ENCODE results near the gene NEB.
"Not testable (repeated sequence)": the region's sequence is repeated elsewhere in the genome, so short reads cannot be mapped to it uniquely, and the experiment has no call there.

The NEB gene

GRCh38 chr2:151651274-151651673 lies 83.0 kb downstream of the NEB start:
- DNase-seq (ENCODE audit: low spot score), result no peak

- no peak for DNase-seq (ENCODE audit: low spot score)
These were observed 83.8 kb downstream of the NEB start for GRCh38 chr2:151650456-151650855.

- DNase-seq (ENCODE audit: low spot score), result no peak
These were observed 84.3 kb downstream of the NEB start for GRCh38 chr2:151649966-151650365.

- no peak for DNase-seq (ENCODE audit: low spot score)
These were observed 84.9 kb downstream of the NEB start for GRCh38 chr2:151649400-151649799.

- DNase-seq (ENCODE audit: low spot score), result not testable (repeated sequence)
These were observed 87.8 kb downstream of the NEB start for GRCh38 chr2:151646512-151646911.

GRCh38 chr2:151644580-151644979 lies 89.7 kb downstream of the NEB start:
- DNase-seq (ENCODE audit: low spot score), result no peak

- DNase-seq (ENCODE audit: low spot score), result not testable (repeated sequence)
These were observed 92.4 kb downstream of the NEB start for GRCh38 chr2:151641895-151642294.

- DNase-seq (ENCODE audit: low spot score), result no peak
These were observed 94.2 kb downstream of the NEB start for GRCh38 chr2:151640087-151640486.

- no peak for DNase-seq (ENCODE audit: low spot score)
These were observed 95.3 kb downstream of the NEB start for GRCh38 chr2:151638990-151639389.

- DNase-seq (ENCODE audit: low spot score), result no peak
These were observed 95.9 kb downstream of the NEB start for GRCh38 chr2:151638191-151638933.

- no peak for DNase-seq (ENCODE audit: low spot score)
These were observed 97.0 kb downstream of the NEB start for GRCh38 chr2:151637271-151637781.

- DNase-seq (ENCODE audit: low spot score), result no peak
These were observed 99.4 kb downstream of the NEB start for GRCh38 chr2:151634736-151635467.

- DNase-seq (ENCODE audit: low spot score), result no peak
These were observed 101.2 kb downstream of the NEB start for GRCh38 chr2:151632993-151633565.

- no peak for DNase-seq (ENCODE audit: low spot score)
These were observed 103.9 kb downstream of the NEB start for GRCh38 chr2:151630372-151630771.

- no peak for DNase-seq (ENCODE audit: low spot score)
These were observed 106.9 kb downstream of the NEB start for GRCh38 chr2:151627353-151627752.

- DNase-seq (ENCODE audit: low spot score), result no peak
These were observed 110.0 kb downstream of the NEB start for GRCh38 chr2:151624271-151624670.

GRCh38 chr2:151623631-151624030 lies 110.6 kb downstream of the NEB start:
- DNase-seq (ENCODE audit: low spot score), result no peak

GRCh38 chr2:151620761-151621160 lies 113.5 kb downstream of the NEB start:
- DNase-seq (ENCODE audit: low spot score), result no peak

GRCh38 chr2:151619337-151619989 lies 114.8 kb downstream of the NEB start:
- no peak for DNase-seq (ENCODE audit: low spot score)

GRCh38 chr2:151616760-151617339 lies 117.4 kb downstream of the NEB start:
- DNase-seq (ENCODE audit: low spot score), result no peak

- DNase-seq (ENCODE audit: low spot score), result no peak
These were observed 119.5 kb downstream of the NEB start for GRCh38 chr2:151614606-151615306.
